Mammary epithelial cell (primary cell): ENCODE measurements around the gene EPHX1.

ENCODE experiments used
- CTCF ChIP-seq, 2 donors: IDR thresholded peaks in 1 of 2; conservative IDR thresholded peaks in 1 of 2; 2 replicates each; pipeline ENCODE4 v1.5.1; 2011 to 2012; ENCODE audit warnings: inconsistent platforms in 2 of 2, low read length in 2 of 2, mild to moderate bottlenecking in 2 of 2, control low read depth in 1 of 2, low read depth in 1 of 2; ENCODE audit not compliant: insufficient read depth in 1 of 2; ENCODE audit errors: extremely low read depth in 1 of 2
- EZH2 ChIP-seq: IDR thresholded peaks from 2 replicates; pipeline ENCODE4 v1.6.1; 2012; ENCODE audit warnings: low read length, inconsistent platforms, borderline replicate concordance

- no peak for TF ChIP-seq CTCF (conservative IDR thresholded peaks at IDR 0.05 in 1 of 2, IDR thresholded peaks at IDR 0.05 in 1 of 2; ENCODE audit: extremely low read depth in 1 of 2, insufficient read depth in 1 of 2, low read depth in 1 of 2, low read length in 2 of 2)
- TF ChIP-seq EZH2 = no peak
Measured at GRCh38 chr1:225860107-225860506, 50.2 kb downstream of the EPHX1 start.
